HCT116 (cell line): ENCODE measurements around the gene SAMD14. TPM values are rescaled to one million over a fixed set of nuclear protein-coding genes. Genes with fewer than 3 reads are reported as not detected.

Source experiments
- ATAC-seq: fragments of 200-7000 bp; cut with Tn5 transposase; 2 replicates; pipeline ENCODE4 v1.9.1; 2020; ENCODE audit warnings: mild to moderate bottlenecking, moderate library complexity
- BruUV-seq: library from RNA; stranded (reverse); fragments of 400-500 nt; replicated peaks from 2 replicates; lab custom pipeline; 2021; lab: Mats Ljungman, UMichigan
- CTCF ChIA-PET: fragments of 300-600 bp; sonication (Branson Sonifier 250); formaldehyde crosslinking; loops from one replicate; lab custom pipeline; 2021; ENCODE audit warnings: antibody characterized with exemption; lab: Charles Lee
- POLR2A ChIA-PET: fragments of 300-600, 350-600 bp; sonication (Branson Sonifier 250); formaldehyde crosslinking; loops from one replicate; lab custom pipeline; 2021; ENCODE audit warnings: antibody characterized with exemption; lab: Charles Lee
- RAD21 ChIA-PET, 2 experiments: fragments of 300-600 bp; sonication (Branson Sonifier 250); formaldehyde crosslinking; loops; one replicate each; lab custom pipeline; 2023; ENCODE audit warnings: low total read pairs in 2 of 2; ENCODE audit not compliant: uncharacterized antibody in 2 of 2, unreplicated experiment in 2 of 2, low non-redundant PET in 1 of 2; lab: Charles Lee
- DNase-seq: peaks from one replicate; pipeline ENCODE4 v3.0.0-alpha.2; 2010; ENCODE audit warnings: low read depth, low spot score
- H2AFZ ChIP-seq: fragments of 200-600 bp; shearing (Covaris generic), sonication (generic); 2 replicates; pipeline ENCODE4 v1.6.1; 2017; ENCODE audit warnings: low read depth, mixed run types, mixed read lengths, antibody characterized with exemption, low read length; ENCODE audit not compliant: poor library complexity, severe bottlenecking
- H3K27ac ChIP-seq: 2 replicates; pipeline ENCODE4 v1.5.1; 2012; ENCODE audit warnings: low read depth, low read length
- H3K27me3 ChIP-seq: fragments of 200-600 bp; sonication (generic); 2 replicates; pipeline ENCODE4 v1.6.1; 2016; ENCODE audit warnings: mixed run types, low read length, mixed read lengths; ENCODE audit not compliant: insufficient read depth
- H3K36me3 ChIP-seq, 2 experiments: fragments of 200-500 bp in 1 of 2; fragments of 200-600 bp in 1 of 2; sonication (Bioruptor generic) in 1 of 2; sonication (generic) in 1 of 2; 2 replicates each; pipeline versions ENCODE4 v1.5.1 to v1.6.1; 2014 to 2016; ENCODE audit warnings: low read length in 2 of 2, inconsistent platforms in 1 of 2, mixed read lengths in 1 of 2, mixed run types in 1 of 2; ENCODE audit not compliant: insufficient read depth in 2 of 2, control insufficient read depth in 1 of 2
- H3K4me1 ChIP-seq, 2 experiments: fragments of 200-600 bp in 1 of 2; sonication (generic) in 1 of 2; 2 replicates each; pipeline versions ENCODE4 v1.5.1 to v1.6.1; 2012 to 2017; ENCODE audit warnings: low read length in 2 of 2, inconsistent platforms in 1 of 2, mild to moderate bottlenecking in 1 of 2, mixed read lengths in 1 of 2, mixed run types in 1 of 2, moderate library complexity in 1 of 2; ENCODE audit not compliant: insufficient read depth in 2 of 2, control insufficient read depth in 1 of 2
- H3K4me2 ChIP-seq: fragments of 200-600 bp; sonication (generic); 2 replicates; pipeline ENCODE4 v1.6.1; 2017; ENCODE audit warnings: mixed run types, low read length, mixed read lengths
- H3K4me3 ChIP-seq, 2 experiments: fragments of 200-600 bp in 1 of 2; sonication (generic) in 1 of 2; replicated peaks in 1 of 2; 2 replicates each; pipeline ENCODE4 v1.5.1; 2011 to 2016; ENCODE audit warnings: low read length in 2 of 2, control low read depth in 1 of 2, low read depth in 1 of 2, mild to moderate bottlenecking in 1 of 2, mixed read lengths in 1 of 2, mixed run types in 1 of 2
- H3K79me2 ChIP-seq: fragments of 200-600 bp; sonication (generic); 2 replicates; pipeline ENCODE4 v1.6.1; 2017; ENCODE audit warnings: mild to moderate bottlenecking, mixed run types, low read length, moderate library complexity, mixed read lengths; ENCODE audit not compliant: insufficient read depth
- H3K9ac ChIP-seq: fragments of 200-600 bp; sonication (generic); 2 replicates; pipeline ENCODE4 v1.6.1; 2016; ENCODE audit warnings: low read length, mixed read lengths
- H3K9me2 ChIP-seq: fragments of 200-600 bp; sonication (generic), shearing (Covaris generic); 2 replicates; pipeline ENCODE4 v1.6.1; 2017; ENCODE audit warnings: mixed run types, mild to moderate bottlenecking, moderate library complexity; ENCODE audit not compliant: insufficient read depth
- H3K9me3 ChIP-seq, 2 experiments: fragments of 200-500 bp in 1 of 2; fragments of 200-600 bp in 1 of 2; sonication (Bioruptor generic) in 1 of 2; sonication (generic) in 1 of 2; 2 replicates each; pipeline ENCODE4 v1.6.1; 2014 to 2017; ENCODE audit warnings: low read length in 2 of 2, mixed read lengths in 2 of 2, inconsistent platforms in 1 of 2, low read depth in 1 of 2, mild to moderate bottlenecking in 1 of 2, mixed run types in 1 of 2, moderate library complexity in 1 of 2; ENCODE audit not compliant: control insufficient read depth in 1 of 2, insufficient read depth in 1 of 2
- H4K20me1 ChIP-seq: fragments of 200-600 bp; sonication (generic), shearing (Covaris generic); 2 replicates; pipeline ENCODE4 v1.6.1; 2017; ENCODE audit warnings: mixed run types, mild to moderate bottlenecking, moderate library complexity; ENCODE audit not compliant: insufficient read depth
- ATF3 ChIP-seq: IDR thresholded peaks from 2 replicates; pipeline ENCODE4 v1.6.1; 2012
- CTCF ChIP-seq, 3 experiments: fragments of 200-600 bp in 1 of 3; sonication (generic) in 1 of 3; IDR thresholded peaks in 2 of 3; conservative IDR thresholded peaks in 1 of 3; 2 replicates each; pipeline ENCODE4 v1.5.1; 2012 to 2017; ENCODE audit warnings: low read depth in 2 of 3, low read length in 2 of 3, antibody characterized with exemption in 1 of 3, borderline replicate concordance in 1 of 3, control low read depth in 1 of 3, mild to moderate bottlenecking in 1 of 3, mixed read lengths in 1 of 3, mixed run types in 1 of 3, moderate library complexity in 1 of 3; ENCODE audit not compliant: insufficient read depth in 1 of 3
- ELF1 ChIP-seq: IDR thresholded peaks from 2 replicates; pipeline ENCODE4 v1.6.1; 2012; ENCODE audit warnings: low read depth, borderline replicate concordance
- EZH2 ChIP-seq: fragments of 200-600 bp; sonication (generic); IDR thresholded peaks from 2 replicates; pipeline ENCODE4 v1.6.1; 2017; ENCODE audit warnings: antibody characterized with exemption, mixed run types
- FOSL1 ChIP-seq: IDR thresholded peaks from 2 replicates; pipeline ENCODE4 v1.6.1; 2012; ENCODE audit warnings: low read depth
- JUND ChIP-seq: IDR thresholded peaks from 2 replicates; pipeline ENCODE4 v1.6.1; 2012
- POLR2A ChIP-seq: IDR thresholded peaks from 2 replicates; pipeline ENCODE4 v1.7.0; 2011; ENCODE audit warnings: borderline replicate concordance; ENCODE audit not compliant: insufficient read depth, insufficient read length; ENCODE audit errors: extremely low read depth
- POLR2AphosphoS5 ChIP-seq: IDR thresholded peaks from 2 replicates; pipeline ENCODE4 v1.6.1; 2011; ENCODE audit warnings: mild to moderate bottlenecking, low read depth, low read length, moderate library complexity
- RAD21 ChIP-seq: IDR thresholded peaks from 2 replicates; pipeline ENCODE4 v1.6.1; 2012; ENCODE audit warnings: low read depth, mild to moderate bottlenecking
- SP1 ChIP-seq: IDR thresholded peaks from 2 replicates; pipeline ENCODE4 v1.6.1; 2012; ENCODE audit warnings: low read depth
- SRF ChIP-seq: IDR thresholded peaks from 2 replicates; pipeline ENCODE4 v1.6.1; 2012; ENCODE audit warnings: low read depth
- TCF7L2 ChIP-seq: IDR thresholded peaks from 2 replicates; pipeline ENCODE4 v1.7.0; 2011; ENCODE audit warnings: borderline replicate concordance, inconsistent platforms; ENCODE audit not compliant: insufficient read depth, insufficient read length; ENCODE audit errors: extremely low read depth
- YY1 ChIP-seq: IDR thresholded peaks from 2 replicates; pipeline ENCODE4 v1.6.1; 2011; ENCODE audit warnings: low read length, low read depth, moderate library complexity, mild to moderate bottlenecking; ENCODE audit not compliant: insufficient replicate concordance; ENCODE audit errors: extremely low read depth
- ZBTB33 ChIP-seq: IDR thresholded peaks from 2 replicates; pipeline ENCODE4 v1.6.1; 2011; ENCODE audit warnings: mild to moderate bottlenecking, low read length, moderate library complexity; ENCODE audit not compliant: insufficient replicate concordance; ENCODE audit errors: extremely low read depth
- ZFX ChIP-seq: fragments of 450-650 bp; IDR thresholded peaks from 2 replicates; pipeline ENCODE4 v1.6.1; 2017
- ZNF274 ChIP-seq: fragments of 200-500 bp; sonication (Bioruptor generic); IDR thresholded peaks from 2 replicates; pipeline ENCODE4 v1.6.1; 2014; ENCODE audit warnings: mild to moderate bottlenecking, low read depth, low read length, inconsistent platforms
- intact Hi-C: fragments of 100-400 bp; cut with micrococcal nuclease; formaldehyde crosslinking; loops from 2 replicates; pipeline ENCODE4 v1.10.0; 2022
- total RNA-seq: library from RNA; stranded (reverse); gene quantifications from one replicate; pipeline ENCODE4 v1.2.1, GENCODE V29; 2021; ENCODE audit not compliant: unreplicated experiment

The SAMD14 gene
- total RNA-seq, 1 experiment from 2014 or later, result 1.5 TPM

GRCh38 chr17:50080827-50081226 is 49.1 kb downstream of the SAMD14 start:
- ChIA-PET RAD21 (no interaction called here), CTCF (no interaction called here)
- peaks cover 5% of the 10 kb centered on the region; the same call in 1 of the 2 replicates for H4K20me1 ChIP-seq

More at GRCh38 chr17:50080827-50081226, 49.1 kb downstream of the SAMD14 start:
- no TSS peak for BruUV-seq
- no peak for DNase-seq
- no peaks in the 10 kb centered on the region for H3K9me2 ChIP-seq
- no peak overlapping the region for H2AFZ ChIP-seq
- intact Hi-C loops, result no loop called here
- H3K27me3 ChIP-seq, result no peaks in the 10 kb centered on the region
- peaks cover 27% of the 10 kb centered on the region; the same call in 1 of the 2 replicates for H3K79me2 ChIP-seq
- TF ChIP-seq ZNF274 (no peak), ZBTB33 (no peak), SP1 (no peak), FOSL1 (no peak), ATF3 (no peak), JUND (no peak), POLR2A (no peak), RAD21 (no peak), SRF (no peak), CTCF (IDR thresholded peaks at IDR 0.05 in 2 of 3, conservative IDR thresholded peaks at IDR 0.05 in 1 of 3; ENCODE audit: borderline replicate concordance in 1 of 3, insufficient read depth in 1 of 3, low read depth in 2 of 3, low read length in 2 of 3) (no peak), POLR2AphosphoS5 (no peak), ELF1 (no peak), EZH2 (no peak), ZFX (no peak), TCF7L2 (no peak), YY1 (no peak)
- TF ChIP-seq, all 23 proteins: peak for 0
- Histone ChIP-seq H3K9me3 (no peaks in the 10 kb centered on the region), H3K4me2 (no peak overlapping the region), H3K27ac (no peak overlapping the region), H3K9ac (no peak overlapping the region), H3K4me3 (no peak overlapping the region), H3K4me1 (peaks cover 6 to 16% of the 10 kb centered on the region in 2 experiments; a peak in 2 of 4 replicates), H3K36me3 (peaks cover 78% of the 10 kb centered on the region in 2 experiments)
- POLR2A ChIA-PET, result interaction anchor here (0.8 kb wide), 1 partner anchor 19 kb away, joined by 3 read pairs; no protein-coding TSS in a partner anchor
- no peak for ATAC-seq
